Neuronal stem cell (in vitro differentiated cells): ENCODE results near the gene SDCCAG8.

ENCODE experiments used
- DNase-seq: peaks from one replicate; pipeline ENCODE4 v3.0.0-alpha.2; 2013; ENCODE audit warnings: low spot score
- H2AFZ ChIP-seq: one replicate; pipeline ENCODE4 v1.6.1; 2013; ENCODE audit warnings: mild to moderate bottlenecking, low read length, inconsistent platforms
- H2AK5ac ChIP-seq: 2 replicates; pipeline ENCODE4 v1.6.1; 2013; ENCODE audit warnings: low read depth, mild to moderate bottlenecking, inconsistent platforms, low read length, moderate library complexity, mixed read lengths
- H2BK120ac ChIP-seq: 2 replicates; pipeline ENCODE4 v1.6.1; 2013; ENCODE audit warnings: low read depth, mild to moderate bottlenecking, inconsistent platforms, low read length, moderate library complexity, mixed read lengths
- H2BK12ac ChIP-seq: one replicate; pipeline ENCODE4 v1.6.1; 2013; ENCODE audit warnings: low read length, inconsistent platforms
- H2BK15ac ChIP-seq: 2 replicates; pipeline ENCODE4 v1.6.1; 2013; ENCODE audit warnings: mild to moderate bottlenecking, low read length, inconsistent platforms, mixed read lengths
- H2BK5ac ChIP-seq: one replicate; pipeline ENCODE4 v1.6.1; 2013; ENCODE audit warnings: inconsistent platforms, mild to moderate bottlenecking, low read length, moderate library complexity
- H3K14ac ChIP-seq: one replicate; pipeline ENCODE4 v1.6.1; 2013; ENCODE audit warnings: low read length, inconsistent platforms
- H3K18ac ChIP-seq: 2 replicates; pipeline ENCODE4 v1.6.1; 2013; ENCODE audit warnings: low read length, inconsistent platforms
- H3K23ac ChIP-seq: 2 replicates; pipeline ENCODE4 v1.6.1; 2013; ENCODE audit warnings: low read depth, mild to moderate bottlenecking, mixed read lengths, low read length, inconsistent platforms; ENCODE audit not compliant: poor library complexity
- H3K27ac ChIP-seq: replicated peaks from 3 replicates; pipeline ENCODE4 v1.5.1; 2013; ENCODE audit warnings: low read length, inconsistent platforms
- H3K27me3 ChIP-seq, 3 experiments: 2 replicates each; pipeline ENCODE4 v1.6.1; 2013; ENCODE audit warnings: low read length in 3 of 3, mild to moderate bottlenecking in 2 of 3, inconsistent platforms in 1 of 3, low read depth in 1 of 3, mixed read lengths in 1 of 3, moderate library complexity in 1 of 3; ENCODE audit not compliant: control insufficient read depth in 3 of 3, insufficient read depth in 3 of 3
- H3K36me3 ChIP-seq, 2 donors: replicated peaks in 1 of 2; 2 replicates each; pipeline ENCODE4 v1.6.1; 2013; ENCODE audit warnings: low read length in 2 of 2; ENCODE audit not compliant: control insufficient read depth in 2 of 2, insufficient read depth in 2 of 2
- H3K4ac ChIP-seq: 2 replicates; pipeline ENCODE4 v1.6.1; 2013; ENCODE audit warnings: inconsistent platforms, mild to moderate bottlenecking, low read length, moderate library complexity
- H3K4me1 ChIP-seq, 2 donors: 1 replicate in 1 of 2; 2 replicates in 1 of 2; pipeline ENCODE4 v1.6.1; 2013; ENCODE audit warnings: low read length in 2 of 2, low read depth in 1 of 2; ENCODE audit not compliant: control insufficient read depth in 2 of 2, insufficient read depth in 1 of 2
- H3K4me2 ChIP-seq: one replicate; pipeline ENCODE4 v1.6.1; 2013; ENCODE audit warnings: mild to moderate bottlenecking, low read length, inconsistent platforms; ENCODE audit not compliant: insufficient read depth, poor library complexity, severe bottlenecking
- H3K4me3 ChIP-seq, 2 donors: 2 replicates each; pipeline ENCODE4 v1.5.1; 2013; ENCODE audit warnings: low read length in 2 of 2, mild to moderate bottlenecking in 2 of 2, inconsistent platforms in 1 of 2, moderate library complexity in 1 of 2
- H3K79me1 ChIP-seq: one replicate; pipeline ENCODE4 v1.6.1; 2013; ENCODE audit warnings: low read depth, mild to moderate bottlenecking, inconsistent platforms, low read length, moderate library complexity
- H3K9ac ChIP-seq: one replicate; pipeline ENCODE4 v1.6.1; 2013; ENCODE audit warnings: mild to moderate bottlenecking, low read depth, low read length, inconsistent platforms; ENCODE audit not compliant: poor library complexity
- H3K9me3 ChIP-seq, 2 donors: replicated peaks in 1 of 2; 2 replicates each; pipeline versions ENCODE3 to v1.6.1; 2013; ENCODE audit warnings: low read length in 2 of 2, mild to moderate bottlenecking in 2 of 2, inconsistent platforms in 1 of 2, low read depth in 1 of 2, mixed read lengths in 1 of 2, moderate library complexity in 1 of 2; ENCODE audit not compliant: control insufficient read depth in 2 of 2, insufficient read depth in 1 of 2
- H4K8ac ChIP-seq: one replicate; pipeline ENCODE4 v1.6.1; 2013; ENCODE audit warnings: low read depth, mild to moderate bottlenecking, inconsistent platforms, low read length, moderate library complexity
- H4K91ac ChIP-seq: one replicate; pipeline ENCODE4 v1.6.1; 2013; ENCODE audit warnings: low read length, low read depth, mild to moderate bottlenecking, inconsistent platforms; ENCODE audit not compliant: poor library complexity
- WGBS, 2 donors: extraction: QIAGEN DNeasy Blood & Tissue Kit; methylation state at CpG; one replicate each; pipeline ENCODE4 v1.1.7; 2013; ENCODE audit warnings: missing lambda C conversion rate in 2 of 2, mixed read lengths in 1 of 2; ENCODE audit not compliant: insufficient read length in 2 of 2, insufficient replicate concordance in 1 of 2; ENCODE audit errors: extremely low coverage in 2 of 2; 5-methylcytosine and 5-hydroxymethylcytosine counted together

Gene SDCCAG8

DNA sequence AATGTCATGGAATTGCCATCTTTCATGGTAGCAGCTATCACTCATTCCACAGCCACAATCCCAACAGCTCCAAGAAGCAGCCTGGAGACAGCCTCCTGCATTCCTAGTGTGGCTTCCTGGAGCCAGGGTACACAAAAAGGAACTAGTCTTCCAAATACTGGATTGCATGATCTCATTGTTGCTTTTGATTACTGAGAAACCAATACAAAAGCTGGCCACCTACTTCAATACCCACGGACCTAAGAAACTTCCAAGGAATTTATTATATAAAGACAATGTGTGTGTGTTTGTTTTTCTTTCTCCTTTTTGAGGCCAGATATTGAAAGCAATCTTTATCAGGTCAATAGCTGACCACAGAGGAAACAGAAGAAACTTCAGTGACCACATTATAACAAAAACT is 26.3 kb upstream of the SDCCAG8 start:
- H3K79me1 ChIP-seq, result peaks cover 4% of the 10 kb centered on the region
- no peak overlapping the region for H3K14ac ChIP-seq
- no peak overlapping the region for H2AFZ ChIP-seq
- no peak overlapping the region for H2BK12ac ChIP-seq
- no peak overlapping the region for H3K27ac ChIP-seq
- no peak overlapping the region for H2BK120ac ChIP-seq
- H3K4me3 ChIP-seq, result no peak overlapping the region
- no peaks in the 10 kb centered on the region for H3K4me1 ChIP-seq
- H3K4ac ChIP-seq, result no peak overlapping the region
- H4K91ac ChIP-seq, result no peak overlapping the region
- H3K9ac ChIP-seq, result no peak overlapping the region
- H3K18ac ChIP-seq, result no peak overlapping the region
- H4K8ac ChIP-seq, result no peak overlapping the region
- H3K23ac ChIP-seq, result no peak overlapping the region
- peaks cover 3 to 43% of the 10 kb centered on the region in 2 donors for H3K36me3 ChIP-seq
- no peak for DNase-seq
- no peak overlapping the region for H3K4me2 ChIP-seq
- no peak overlapping the region for H2AK5ac ChIP-seq
- no peak overlapping the region for H2BK15ac ChIP-seq
- WGBS, 2 donors, result no CpG with 5 or more reads among the region's 1 CpG
- H3K9me3 ChIP-seq, result peaks cover 7 to 65% of the 10 kb centered on the region in 2 donors
- H2BK5ac ChIP-seq, result no peak overlapping the region
- H3K27me3 ChIP-seq, result no peaks in the 10 kb centered on the region

DNA sequence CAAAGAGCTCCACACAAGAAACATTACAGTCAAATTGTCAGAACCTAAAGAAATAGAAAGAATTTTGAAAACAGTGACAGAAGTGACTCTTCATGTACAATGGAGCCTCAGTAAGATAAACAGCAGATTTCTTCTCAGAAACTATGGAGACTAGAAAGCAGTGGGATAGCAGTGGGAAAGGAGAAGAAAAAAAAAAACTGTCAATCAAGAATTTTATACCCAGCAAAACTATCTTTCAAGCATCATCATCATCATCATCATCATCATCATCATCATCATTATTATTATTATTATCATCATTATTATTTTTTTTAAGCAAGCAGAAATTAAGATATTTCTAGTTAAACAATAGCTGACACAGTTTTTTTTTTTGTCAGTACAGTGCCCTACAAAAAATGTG is 24.9 kb upstream of the SDCCAG8 start:
- no peak for DNase-seq
- Histone ChIP-seq H2BK120ac (no peak overlapping the region), H3K23ac (no peak overlapping the region), H2AK5ac (no peak overlapping the region), H3K9me3 (peaks cover 7 to 65% of the 10 kb centered on the region in 2 donors), H3K9ac (no peak overlapping the region), H2BK15ac (no peak overlapping the region), H2BK12ac (no peak overlapping the region), H2AFZ (no peak overlapping the region), H3K4me3 (no peak overlapping the region), H3K79me1 (peaks cover 4% of the 10 kb centered on the region), H3K4me2 (no peak overlapping the region), H4K91ac (no peak overlapping the region), H3K36me3 (peaks cover 3 to 35% of the 10 kb centered on the region in 2 donors), H3K4ac (no peak overlapping the region), H4K8ac (no peak overlapping the region), H3K27me3 (no peaks in the 10 kb centered on the region), H2BK5ac (no peak overlapping the region), H3K4me1 (no peaks in the 10 kb centered on the region), H3K27ac (no peak overlapping the region), H3K18ac (no peak overlapping the region), H3K14ac (no peak overlapping the region)

DNA sequence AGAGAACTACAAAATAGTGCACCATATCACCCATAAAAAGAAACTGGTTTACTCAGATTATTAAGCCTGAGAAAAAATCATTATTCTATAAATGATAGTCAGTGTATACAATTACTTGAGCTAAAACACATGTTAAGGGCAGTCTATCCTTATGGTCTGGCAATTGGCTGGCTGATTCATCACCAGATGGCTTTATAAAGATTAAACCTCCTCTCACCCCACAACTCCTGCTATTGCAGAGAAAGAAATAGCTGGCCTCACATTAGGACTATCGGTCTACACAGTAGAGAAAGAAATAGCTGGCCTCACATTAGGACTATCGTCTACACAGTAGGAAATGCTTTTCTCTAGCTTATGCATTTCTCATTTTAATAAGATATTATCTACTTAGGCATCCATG is 21.9 kb upstream of the SDCCAG8 start:
- no CpG with 5 or more reads among the region's 2 CpGs for WGBS, 2 donors
- Histone ChIP-seq H3K4me2 (no peak overlapping the region), H4K91ac (no peak overlapping the region), H3K27me3 (no peaks in the 10 kb centered on the region), H2BK12ac (no peak overlapping the region), H3K14ac (no peak overlapping the region), H2AK5ac (no peak overlapping the region), H3K18ac (no peak overlapping the region), H2BK15ac (no peak overlapping the region), H3K4me3 (no peak overlapping the region), H2AFZ (no peak overlapping the region), H3K79me1 (peaks cover 3% of the 10 kb centered on the region), H3K4ac (no peak overlapping the region), H3K23ac (no peak overlapping the region), H2BK5ac (no peak overlapping the region), H3K27ac (no peak overlapping the region), H3K4me1 (no peaks in the 10 kb centered on the region), H3K9ac (no peak overlapping the region), H3K9me3 (peaks cover 7 to 54% of the 10 kb centered on the region in 2 donors), H2BK120ac (no peak overlapping the region), H4K8ac (no peak overlapping the region), H3K36me3 (peaks cover 3 to 50% of the 10 kb centered on the region in 2 donors)
- DNase-seq, result no peak

DNA sequence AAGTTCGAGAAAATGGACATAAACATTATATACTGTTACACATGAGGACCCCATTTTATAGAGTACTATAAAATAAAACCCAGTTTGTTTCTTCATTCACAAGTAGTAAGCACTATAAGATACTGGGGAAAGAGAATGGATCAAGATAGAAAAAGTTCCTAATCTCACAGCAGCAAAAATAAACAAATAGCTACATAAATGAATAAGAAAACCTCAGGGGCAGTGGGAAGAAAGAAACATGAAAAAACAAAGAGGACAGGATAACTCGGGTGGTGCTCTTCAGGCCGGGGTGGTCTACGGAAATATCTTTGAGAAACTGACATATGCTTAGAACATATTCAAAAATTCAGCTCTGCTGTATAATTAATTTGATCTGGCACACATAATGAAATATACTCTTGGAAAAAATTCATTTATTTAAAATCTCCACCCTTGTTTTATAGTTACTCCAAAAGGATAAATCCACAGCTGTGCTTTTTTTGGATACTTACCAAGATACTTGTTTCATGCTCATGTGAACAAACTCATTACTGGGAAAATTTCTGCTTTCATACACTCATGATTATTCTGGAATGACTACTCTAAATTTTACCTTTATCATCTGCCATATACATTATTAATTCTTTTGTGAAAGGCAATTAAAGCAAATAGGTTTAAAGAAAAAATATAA is 20.7 kb upstream of the SDCCAG8 start:
- no peaks in the 10 kb centered on the region for H3K4me1 ChIP-seq
- WGBS, 2 donors, result no CpG with 5 or more reads among the region's 4 CpGs
- H3K9me3 ChIP-seq, result peaks cover 5 to 42% of the 10 kb centered on the region in 2 donors
- no peak for DNase-seq
- H3K9ac ChIP-seq, result no peak overlapping the region
- H3K4ac ChIP-seq, result no peak overlapping the region
- H3K4me2 ChIP-seq, result no peak overlapping the region
- H2AK5ac ChIP-seq, result no peak overlapping the region
- H2AFZ ChIP-seq, result no peak overlapping the region
- H2BK120ac ChIP-seq, result no peak overlapping the region
- H4K8ac ChIP-seq, result no peak overlapping the region
- no peaks in the 10 kb centered on the region for H3K27me3 ChIP-seq
- H2BK5ac ChIP-seq, result no peak overlapping the region
- no peaks in the 10 kb centered on the region for H3K79me1 ChIP-seq
- no peak overlapping the region for H3K27ac ChIP-seq
- no peak overlapping the region for H2BK12ac ChIP-seq
- H3K36me3 ChIP-seq, result peaks cover 3 to 42% of the 10 kb centered on the region in 2 donors
- H4K91ac ChIP-seq, result no peak overlapping the region
- H3K18ac ChIP-seq, result no peak overlapping the region
- no peak overlapping the region for H2BK15ac ChIP-seq
- H3K23ac ChIP-seq, result no peak overlapping the region
- no peak overlapping the region for H3K4me3 ChIP-seq
- H3K14ac ChIP-seq, result no peak overlapping the region
